Stimulated activated CD4-positive, alpha-beta T cell treated with anti-CD3 and anti-CD28 coated beads, Interleukin-2, amount 100 ng/mL, for 4 hours (primary cell): Measurements from ENCODE around the gene NECTIN4.

Experiments
- DNase-seq: peaks from one replicate; pipeline ENCODE4 v3.0.0-alpha.2; 2020; ENCODE audit warnings: low read depth

Gene NECTIN4

DNA sequence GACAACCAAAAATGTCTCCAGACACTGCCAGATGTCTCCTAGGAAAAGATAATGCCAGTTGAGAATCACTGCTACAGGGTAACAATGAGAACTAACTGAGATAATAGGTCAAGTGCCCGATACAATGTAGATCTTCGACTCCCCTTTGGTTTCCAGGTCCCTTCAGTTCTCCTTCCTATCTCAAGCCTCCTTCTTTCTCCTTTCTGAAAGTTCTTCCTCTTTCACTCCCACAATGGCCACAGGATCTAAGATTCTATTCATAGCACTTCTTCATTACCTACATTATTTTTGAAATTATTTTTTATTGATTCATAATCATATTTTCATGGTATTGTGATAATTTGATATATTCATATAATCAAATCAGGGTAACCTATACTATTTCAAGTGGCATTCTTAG is 22.2 kb upstream of the NECTIN4 start:
- no peak for DNase-seq

- no peak for DNase-seq
Measured at GRCh38 chr1:161111117-161111516, 21.8 kb upstream of the NECTIN4 start.

DNA sequence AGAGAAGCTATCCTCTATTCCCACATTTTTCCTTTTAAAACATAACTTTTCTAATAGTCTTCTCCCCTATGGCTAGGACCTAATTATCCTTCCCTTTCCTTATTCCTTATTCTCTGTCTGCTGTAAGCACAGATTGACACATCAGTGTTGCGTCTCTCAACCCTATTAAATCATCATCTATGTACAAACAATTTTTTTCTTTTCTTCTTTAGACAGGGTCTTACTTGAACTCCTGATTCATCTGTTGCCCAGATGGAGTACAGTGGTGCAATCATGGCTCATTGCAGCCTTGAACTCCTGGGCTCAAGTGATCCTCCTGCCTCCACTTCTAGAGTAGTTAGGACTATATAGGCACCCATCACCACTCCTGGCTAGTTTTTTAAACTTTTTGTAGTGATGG is 17.1 kb upstream of the NECTIN4 start:
- no peak for DNase-seq

DNA sequence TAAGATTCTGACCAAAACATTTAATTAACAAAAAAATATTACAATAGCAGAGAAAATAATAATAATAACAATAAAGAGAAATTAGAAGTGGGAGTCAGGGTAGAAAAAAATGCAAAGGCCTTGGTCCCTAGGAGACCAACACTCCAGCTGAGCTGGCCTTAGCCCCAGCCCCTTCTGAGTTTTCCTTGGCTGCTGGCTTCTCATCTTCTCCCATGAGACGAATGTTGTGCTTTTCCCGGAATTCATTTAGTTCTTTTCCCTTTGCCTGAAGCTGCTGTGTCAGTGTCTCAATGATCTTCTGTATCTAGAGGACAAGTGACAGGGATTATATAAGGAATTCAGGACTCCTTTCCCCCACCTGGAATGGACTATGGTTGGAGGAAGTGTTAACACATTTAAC is 11.2 kb upstream of the NECTIN4 start:
- no peak for DNase-seq

GRCh38 chr1:161099090-161099802 is 9.9 kb upstream of the NECTIN4 start:
- DNase-seq, result no peak

- DNase-seq, result peak; percentile 30
Measured at GRCh38 chr1:161098210-161099068, 9.1 kb upstream of the NECTIN4 start, which contains the start of gene KLHDC9. Gene KLHDC9 (plus strand): TSS chr1:161098361. CDS start chr1:161098536, 175 bp downstream.

GRCh38 chr1:161096530-161096929 is 7.2 kb upstream of the NECTIN4 start:
- DNase-seq, result no peak

- DNase-seq, result no peak
Measured at GRCh38 chr1:161096015-161096414, 6.7 kb upstream of the NECTIN4 start.

GRCh38 chr1:161095230-161095629 is 5.9 kb upstream of the NECTIN4 start:
- no peak for DNase-seq

DNA sequence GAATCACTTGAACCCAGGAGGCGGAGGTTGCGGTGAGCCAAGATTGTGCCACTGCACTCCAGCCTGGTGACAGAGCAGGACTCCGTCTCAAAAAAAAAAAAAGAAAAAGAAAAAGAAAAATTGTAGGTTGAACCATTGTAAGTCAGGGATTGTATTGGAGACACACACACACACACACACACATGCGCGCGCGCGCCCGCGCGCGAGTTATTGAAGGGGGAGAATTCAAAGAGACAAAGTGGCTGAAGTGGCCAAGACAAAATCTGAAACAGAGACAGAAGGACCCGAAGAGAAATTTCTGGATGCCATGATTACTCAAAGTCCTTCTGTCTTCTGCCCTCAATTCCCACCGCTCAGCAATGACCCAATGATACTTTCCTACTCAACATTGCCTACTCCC is 5.1 kb upstream of the NECTIN4 start:
- no peak for DNase-seq

DNA sequence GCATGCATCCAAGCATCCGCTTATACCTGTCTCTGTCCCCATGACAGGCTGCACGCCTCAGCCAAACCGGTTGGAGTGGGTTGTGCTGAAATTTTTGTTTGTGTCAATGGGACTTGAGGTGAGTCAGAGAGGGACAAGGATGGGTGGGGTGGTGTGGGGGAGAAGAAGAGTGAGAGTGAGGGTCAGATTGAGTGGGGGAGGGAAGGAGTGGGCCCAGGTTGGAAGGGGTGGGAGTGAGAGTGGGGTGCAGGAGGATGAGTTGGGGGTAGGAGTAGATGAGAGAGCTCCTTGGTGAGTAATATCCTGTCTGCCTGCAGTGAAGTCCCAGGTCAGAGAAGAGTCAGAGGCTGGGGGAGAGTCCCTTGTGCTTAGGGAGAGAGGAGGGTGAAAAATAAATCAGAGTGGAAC is 3.3 kb upstream of the NECTIN4 start:
- DNase-seq, result peak; percentile 64

DNA sequence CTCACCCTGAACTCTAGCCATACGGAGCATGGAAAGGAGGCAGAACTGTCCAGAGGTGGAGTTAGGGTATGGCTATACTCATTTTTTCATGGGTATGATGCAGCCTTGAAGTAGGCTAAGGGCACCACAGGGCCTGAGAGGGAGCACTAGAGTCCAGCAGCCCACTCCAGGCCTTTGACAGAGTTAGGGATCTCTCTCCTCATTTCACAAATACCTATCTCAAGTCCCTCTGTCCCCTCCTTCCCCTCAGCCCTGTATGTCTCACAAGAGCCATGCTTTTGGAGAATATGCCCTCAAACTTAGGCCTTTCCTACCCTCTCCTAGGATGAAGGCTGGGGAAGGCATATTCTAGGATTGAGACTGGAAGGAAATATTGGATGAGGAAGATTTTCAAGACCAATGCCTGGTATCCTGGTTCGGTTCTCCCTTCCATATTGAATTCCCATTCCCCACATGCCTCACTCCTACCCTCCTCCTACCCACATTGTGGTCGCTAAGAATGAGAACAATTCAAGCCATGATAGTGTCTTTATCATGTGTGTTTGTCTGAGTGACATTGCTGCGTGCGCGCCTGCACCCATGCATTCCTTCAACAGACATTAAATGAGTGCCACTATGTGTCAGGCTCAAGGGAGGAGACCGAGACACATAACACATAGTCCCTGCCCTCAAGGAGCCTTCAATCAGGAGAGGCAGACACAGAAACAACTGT is 2.6 kb upstream of the NECTIN4 start:
- no peak for DNase-seq

- no peak for DNase-seq
Measured at GRCh38 chr1:161091093-161091492, 1.7 kb upstream of the NECTIN4 start.

GRCh38 chr1:161090617-161091016 is 1.3 kb upstream of the NECTIN4 start:
- no peak for DNase-seq

GRCh38 chr1:161089938-161090337 is 580 bp upstream of the NECTIN4 start:
- no peak for DNase-seq

DNA sequence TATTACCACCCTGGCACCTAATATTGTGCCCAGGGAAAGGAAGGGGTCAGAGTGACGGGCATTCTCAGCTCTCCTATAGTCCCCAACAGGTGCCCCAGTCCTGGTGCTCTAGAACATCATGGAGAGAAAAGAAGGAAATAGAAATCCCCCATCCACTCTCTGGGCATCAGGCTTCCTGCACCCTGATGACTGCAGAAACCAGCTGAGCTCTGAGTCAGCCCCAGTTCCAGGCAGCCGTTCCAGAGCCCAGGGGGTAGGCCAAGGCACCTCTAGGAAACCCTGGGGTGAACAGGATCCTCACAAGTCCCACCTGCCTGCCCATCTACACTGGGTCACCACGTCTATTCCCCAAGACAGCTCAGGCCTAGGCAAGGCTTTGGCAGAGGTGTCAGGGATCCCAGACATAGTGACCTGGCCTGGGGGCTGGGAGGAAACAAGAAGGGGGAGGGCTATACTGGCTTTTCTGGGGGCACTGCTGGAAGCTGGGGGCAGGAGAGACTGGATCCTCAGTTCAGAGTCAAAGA is 709 bp downstream of the NECTIN4 start:
- no peak for DNase-seq

DNA sequence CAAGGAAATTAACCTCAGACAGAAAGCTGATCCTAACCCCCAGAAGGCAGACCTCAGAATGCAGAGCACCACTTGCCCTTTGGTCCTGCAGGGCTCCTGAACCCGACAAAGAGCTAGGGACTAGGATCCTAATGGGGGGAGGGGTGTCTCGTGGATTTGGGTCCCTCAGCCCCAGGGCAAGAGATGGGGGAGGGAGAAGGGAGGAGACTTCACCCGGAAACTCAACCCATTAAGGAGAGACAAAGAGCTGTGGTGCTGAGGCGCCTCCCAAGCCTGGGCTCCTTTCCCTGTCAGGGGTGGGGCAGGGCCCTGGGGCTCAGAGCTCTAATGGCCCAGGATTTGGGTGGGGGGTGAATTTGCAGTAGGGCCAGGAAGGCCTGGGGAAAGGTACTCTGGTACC is 2.9 kb downstream of the NECTIN4 start:
- no peak for DNase-seq

DNA sequence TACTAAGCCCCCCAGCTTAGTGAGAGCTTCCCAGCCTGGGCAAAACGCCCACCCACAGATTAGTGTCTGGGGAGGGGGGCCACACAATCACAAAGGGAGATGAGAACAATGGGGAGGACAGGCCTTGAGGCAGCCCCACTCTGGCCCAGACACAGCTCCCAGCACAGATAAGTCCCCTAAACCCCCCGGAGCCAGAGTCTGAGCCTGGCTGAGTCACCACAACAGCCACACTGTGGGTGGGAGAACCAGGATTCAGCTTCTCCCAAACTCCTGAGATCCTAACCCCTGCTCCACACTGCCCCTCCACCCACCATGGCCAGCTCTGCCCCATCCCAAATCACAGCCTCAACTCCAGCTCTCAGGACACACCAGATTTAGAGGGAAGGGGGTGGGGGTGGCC is 4.2 kb downstream of the NECTIN4 start:
- no peak for DNase-seq

DNA sequence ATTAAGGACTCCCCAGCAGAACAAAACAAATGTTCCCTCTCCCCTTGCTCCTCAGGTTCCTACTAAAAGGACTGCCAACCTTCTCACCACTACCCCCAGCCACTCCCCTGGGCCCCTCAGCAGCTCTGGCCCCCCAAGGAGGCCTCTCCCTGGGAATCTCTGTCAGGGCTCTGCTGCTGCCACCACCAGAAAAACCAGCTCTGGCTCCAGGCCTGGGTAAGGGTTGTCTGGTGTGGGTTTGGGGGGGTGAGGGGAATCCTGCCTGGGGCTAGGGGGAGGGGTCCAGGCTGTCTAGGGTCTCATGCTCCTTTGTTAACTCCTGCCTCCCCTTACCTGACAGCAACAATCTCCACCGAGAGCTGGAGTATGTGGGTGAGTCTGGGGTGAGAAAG is 4.8 kb downstream of the NECTIN4 start:
- DNase-seq, result no peak

- DNase-seq, result no peak
Measured at GRCh38 chr1:161083748-161084596, 5.4 kb downstream of the NECTIN4 start.

GRCh38 chr1:161082996-161083747 is 6.2 kb downstream of the NECTIN4 start:
- DNase-seq, result no peak
